HG03139 (cell line): Measurements from ENCODE around the gene CEACAM21.

ENCODE experiments used
- ATAC-seq: cut with Tn5 transposase; IDR thresholded peaks from one replicate; pipeline ENCODE4 v1.9.1; 2021; ENCODE audit not compliant: unreplicated experiment

Gene CEACAM21

GRCh38 chr19:41616792-41617621 lies 41.0 kb downstream of the CEACAM21 start:
- no peak for ATAC-seq

- ATAC-seq: no peak
Measured at GRCh38 chr19:41617941-41618730, 42.2 kb downstream of the CEACAM21 start.

GRCh38 chr19:41619018-41619556 lies 43.1 kb downstream of the CEACAM21 start:
- no peak for ATAC-seq

GRCh38 chr19:41620171-41620570 lies 44.2 kb downstream of the CEACAM21 start:
- no peak for ATAC-seq

GRCh38 chr19:41621226-41621625 lies 45.3 kb downstream of the CEACAM21 start:
- ATAC-seq: no peak

- no peak for ATAC-seq
Measured at GRCh38 chr19:41621654-41622053, 45.7 kb downstream of the CEACAM21 start.

- ATAC-seq: no peak
Measured at GRCh38 chr19:41623360-41623759, 47.4 kb downstream of the CEACAM21 start.

- no peak for ATAC-seq
Measured at GRCh38 chr19:41624515-41624914, 48.5 kb downstream of the CEACAM21 start.

- ATAC-seq: no peak
Measured at GRCh38 chr19:41624937-41625336, 49.0 kb downstream of the CEACAM21 start.

GRCh38 chr19:41626278-41626677 lies 50.3 kb downstream of the CEACAM21 start:
- no peak for ATAC-seq

GRCh38 chr19:41626877-41627276 lies 50.9 kb downstream of the CEACAM21 start, which contains the start of gene CEACAM4:
CEACAM4 (minus strand) TSS chr19:41627074; CDS start chr19:41626963, 111 bp downstream.
- no peak for ATAC-seq

GRCh38 chr19:41627966-41628675 lies 52.2 kb downstream of the CEACAM21 start:
- ATAC-seq: no peak
